Measurements from ENCODE around the gene KIF26A. TPM values are rescaled to one million over a fixed set of nuclear protein-coding genes. Genes with fewer than 3 reads are reported as not detected.

The KIF26A gene
- total RNA-seq, 1 experiment from 2014 or later, result 68.2 TPM

DNA sequence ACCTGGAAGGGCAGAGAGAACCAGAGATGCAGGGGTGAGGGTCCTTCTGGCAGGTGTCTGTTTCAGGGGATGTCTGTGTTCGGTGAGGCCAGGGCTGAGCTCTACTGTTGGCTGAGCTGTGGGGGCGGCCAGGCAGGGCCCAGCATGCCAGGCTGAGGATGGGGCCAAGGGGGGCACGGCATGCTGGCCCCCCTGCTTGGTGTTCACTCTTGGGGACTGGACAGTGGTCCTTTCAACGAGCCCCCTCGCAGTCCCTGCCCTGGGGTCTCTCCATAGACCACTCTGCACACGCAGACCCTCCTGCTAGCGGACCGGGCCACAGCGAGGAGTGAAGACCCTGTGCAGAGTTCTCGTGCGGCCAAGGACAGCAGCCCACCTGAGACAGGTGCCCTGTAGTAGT, 56.3 kb downstream of the KIF26A start:
- Histone ChIP-seq H3K27ac (no peak overlapping the region), H3K4me3 (no peak overlapping the region), H3K4me1 (peaks cover 17% of the 10 kb centered on the region), H3K27me3 (no peaks in the 10 kb centered on the region), H3K9me3 (replicated peaks) (no peaks in the 10 kb centered on the region), H3K36me3 (no peaks in the 10 kb centered on the region)
- no peak for DNase-seq

DNA sequence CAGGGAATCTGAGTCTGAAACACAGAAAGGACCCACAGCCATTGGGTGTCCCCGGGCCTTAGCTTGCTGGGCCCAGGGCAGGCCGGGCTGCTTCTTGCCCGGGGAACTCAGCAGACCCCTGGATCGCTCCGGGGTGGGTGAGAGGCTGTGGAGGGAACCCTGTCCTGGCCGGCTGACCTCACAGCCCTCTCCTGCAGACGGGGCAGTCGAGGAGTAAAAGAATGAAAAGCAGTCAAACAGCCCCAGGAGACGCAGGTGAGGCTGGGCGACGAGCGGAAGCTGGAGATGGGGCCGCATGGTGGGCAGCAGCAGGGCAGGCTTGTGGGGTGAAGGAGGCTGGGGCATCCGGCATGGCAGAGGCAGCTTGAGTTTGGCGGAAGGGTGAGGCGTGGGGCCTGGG, 57.0 kb downstream of the KIF26A start:
- Histone ChIP-seq H3K27me3 (no peaks in the 10 kb centered on the region), H3K9me3 (replicated peaks) (no peaks in the 10 kb centered on the region), H3K27ac (peak overlapping the region; percentile 65; the same call in 1 of the 2 replicates)

DNA sequence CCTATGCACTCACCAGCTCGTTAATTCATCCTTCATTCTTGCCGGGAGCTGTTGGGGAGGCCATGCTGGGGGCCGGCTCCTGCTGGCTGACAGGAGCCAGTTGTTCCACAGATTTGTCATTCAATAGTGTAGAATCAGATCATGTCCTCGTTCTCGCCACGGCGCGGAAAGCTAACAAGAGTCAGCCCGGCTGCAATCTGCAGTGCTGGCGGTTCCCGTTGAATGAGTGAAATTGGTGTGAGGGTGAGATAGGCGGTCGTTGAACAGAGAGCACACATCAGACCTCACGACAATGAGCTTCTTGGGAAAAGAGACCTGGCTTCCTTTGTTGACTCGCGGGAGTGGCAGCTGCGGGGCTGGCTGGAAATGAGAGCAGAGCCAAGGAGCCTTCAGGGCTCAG, 57.5 kb downstream of the KIF26A start:
- Histone ChIP-seq H3K9me3 (replicated peaks) (no peaks in the 10 kb centered on the region), H3K4me1 (peaks cover 21% of the 10 kb centered on the region), H3K27ac (peak overlapping the region; percentile 65), H3K36me3 (no peaks in the 10 kb centered on the region), H3K27me3 (no peaks in the 10 kb centered on the region), H3K4me3 (peak overlapping the region; percentile 46)
- peak; percentile 50 to 71 for DNase-seq

More for the DNA sequence above, 57.0 kb downstream of the KIF26A start:
- H3K4me1 ChIP-seq, result peaks cover 17% of the 10 kb centered on the region
- no peaks in the 10 kb centered on the region for H3K36me3 ChIP-seq
- no peak for DNase-seq
- H3K4me3 ChIP-seq, result peak overlapping the region; percentile 46

DNA sequence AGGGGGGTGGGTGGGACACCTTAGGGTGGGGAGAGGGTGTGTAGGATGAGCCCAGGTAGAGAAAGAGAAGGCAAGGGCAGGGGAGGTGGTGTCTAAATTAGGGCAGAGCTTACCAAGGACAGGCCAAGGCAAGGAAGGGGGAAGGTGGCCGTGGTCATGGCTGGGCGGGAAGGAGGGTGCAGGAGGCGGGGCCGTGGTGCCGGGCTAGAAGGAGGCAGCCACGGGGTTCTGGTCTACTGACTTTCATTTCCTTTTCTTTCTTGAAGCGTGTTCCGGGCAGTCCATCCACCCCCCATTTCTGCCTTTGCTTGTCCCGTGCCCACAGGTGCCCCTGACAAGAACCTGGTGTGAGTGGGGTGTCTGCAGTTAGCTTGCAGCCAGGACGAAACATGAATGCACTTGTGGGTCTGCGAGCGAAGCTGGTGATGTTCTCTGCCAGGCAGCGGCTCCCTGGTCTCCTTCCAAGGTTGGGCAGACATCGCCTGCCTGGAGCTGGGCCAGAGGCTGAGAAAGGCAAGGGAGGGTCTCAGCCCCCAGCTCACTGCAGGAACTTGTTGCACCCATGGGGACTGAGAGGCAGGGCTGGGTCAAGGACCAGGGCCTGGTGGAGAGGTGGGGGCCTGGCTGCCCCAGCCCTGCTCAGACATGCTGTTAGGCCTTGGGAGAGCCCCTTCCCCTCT, 58.2 kb downstream of the KIF26A start:
- Histone ChIP-seq H3K27me3 (no peaks in the 10 kb centered on the region), H3K27ac (peak overlapping the region; percentile 65; the same call in 1 of the 2 replicates), H3K9me3 (replicated peaks) (no peaks in the 10 kb centered on the region)

DNA sequence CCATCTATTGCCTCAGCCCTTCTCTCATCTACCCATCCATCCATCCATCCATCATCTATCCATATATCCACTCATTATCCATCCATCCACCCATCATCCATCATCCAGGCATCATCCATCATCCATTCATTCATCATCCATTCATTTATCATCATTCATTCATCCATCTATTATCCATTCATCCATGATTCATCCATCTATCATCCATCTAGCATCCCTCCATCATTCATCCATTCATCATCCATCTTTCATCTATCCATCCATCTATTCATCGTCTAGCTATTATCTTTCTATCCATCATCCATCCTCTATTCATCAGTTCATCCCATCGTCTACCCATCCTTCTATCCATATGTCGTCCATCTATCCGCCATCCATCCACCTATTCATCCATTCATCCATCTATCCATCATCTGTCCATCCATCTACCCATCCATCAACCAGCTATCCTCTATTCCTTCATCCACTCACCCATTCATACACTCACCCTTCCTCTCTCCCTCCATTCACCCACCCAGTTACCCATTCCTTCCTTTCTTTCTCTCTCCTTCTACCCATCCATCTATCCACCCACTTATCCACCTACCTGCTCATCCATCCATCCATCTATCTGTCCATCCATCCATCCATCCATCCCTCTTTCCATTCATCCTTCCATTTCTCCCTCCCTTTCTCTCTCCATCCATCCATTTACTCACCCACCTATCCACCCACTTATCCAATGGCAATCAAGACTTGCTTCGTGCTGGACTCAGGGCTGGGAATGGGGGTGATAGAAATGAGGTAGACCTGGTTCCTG, 59.3 kb downstream of the KIF26A start:
- no peaks in the 10 kb centered on the region for H3K27me3 ChIP-seq
- H3K4me1 ChIP-seq, result peaks cover 39% of the 10 kb centered on the region
- H3K4me3 ChIP-seq, result no peak overlapping the region
- no peak for DNase-seq
- H3K9me3 ChIP-seq (replicated peaks), result no peaks in the 10 kb centered on the region
- H3K36me3 ChIP-seq, result no peaks in the 10 kb centered on the region
- no peak overlapping the region for H3K27ac ChIP-seq

More for the DNA sequence above, 58.2 kb downstream of the KIF26A start:
- no peak for DNase-seq
- Histone ChIP-seq H3K36me3 (no peaks in the 10 kb centered on the region), H3K4me3 (peak overlapping the region; percentile 46; the same call in 1 of the 2 replicates), H3K4me1 (peaks cover 28% of the 10 kb centered on the region)

DNA sequence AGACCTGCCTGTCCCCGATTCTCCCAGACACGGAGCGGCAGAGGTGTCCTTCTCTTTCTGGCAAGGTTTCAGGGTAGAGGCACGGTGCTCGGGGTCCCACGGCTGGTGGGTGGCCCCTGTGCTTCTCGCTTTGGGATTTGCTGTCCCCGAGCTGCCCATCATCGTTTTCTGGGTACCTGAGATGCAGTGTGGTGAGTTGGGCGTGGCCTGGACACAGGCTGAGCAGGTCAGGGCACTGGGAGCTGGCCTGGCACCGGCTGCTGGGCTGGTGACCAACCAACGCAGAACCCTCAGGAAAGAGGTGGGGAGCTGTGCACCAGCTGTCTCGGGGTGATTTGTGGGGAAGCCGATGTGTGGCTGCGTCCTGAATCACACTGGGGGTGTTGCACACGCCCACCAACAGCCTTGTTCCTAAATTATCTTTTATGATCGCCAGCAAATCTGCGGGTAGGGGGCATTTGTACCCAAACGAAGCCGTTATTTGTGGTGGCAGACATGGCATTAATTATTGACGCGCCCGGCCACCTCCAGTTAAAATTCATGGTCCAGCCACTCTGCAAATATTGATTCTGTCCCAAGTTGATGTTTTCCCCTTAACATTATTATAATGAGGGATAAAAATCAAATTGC, 61.0 kb downstream of the KIF26A start:
- Histone ChIP-seq H3K4me3 (no peak overlapping the region), H3K36me3 (no peaks in the 10 kb centered on the region), H3K27ac (no peak overlapping the region), H3K27me3 (no peaks in the 10 kb centered on the region), H3K9me3 (replicated peaks) (no peaks in the 10 kb centered on the region), H3K4me1 (peaks cover 46% of the 10 kb centered on the region)
- DNase-seq, result no peak

DNA sequence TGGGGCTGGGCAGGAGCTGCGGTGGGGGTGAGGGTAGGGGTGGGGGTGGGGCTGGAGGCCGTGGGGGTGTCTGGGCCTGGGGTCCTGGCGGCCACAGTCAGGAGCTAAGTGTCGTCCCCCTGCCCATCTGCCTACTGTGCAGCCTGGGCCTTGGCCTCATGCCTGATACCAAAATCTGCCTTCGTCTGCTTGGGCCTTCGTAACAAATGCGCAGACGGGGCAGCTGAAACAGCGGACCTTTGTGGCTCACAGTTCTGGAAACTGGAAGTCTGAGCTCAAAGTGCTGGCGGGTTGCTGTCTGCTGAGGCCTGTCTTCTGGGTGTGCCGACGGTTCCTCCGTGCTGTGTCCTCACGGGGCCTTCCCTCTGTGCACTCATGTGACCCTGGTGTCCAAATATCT, 61.7 kb downstream of the KIF26A start:
- H3K27ac ChIP-seq, result no peak overlapping the region
- no peak overlapping the region for H3K4me3 ChIP-seq
- no peaks in the 10 kb centered on the region for H3K9me3 ChIP-seq (replicated peaks)
- no peaks in the 10 kb centered on the region for H3K36me3 ChIP-seq
- H3K4me1 ChIP-seq, result peaks cover 46% of the 10 kb centered on the region
- H3K27me3 ChIP-seq, result no peaks in the 10 kb centered on the region
- no peak for DNase-seq

DNA sequence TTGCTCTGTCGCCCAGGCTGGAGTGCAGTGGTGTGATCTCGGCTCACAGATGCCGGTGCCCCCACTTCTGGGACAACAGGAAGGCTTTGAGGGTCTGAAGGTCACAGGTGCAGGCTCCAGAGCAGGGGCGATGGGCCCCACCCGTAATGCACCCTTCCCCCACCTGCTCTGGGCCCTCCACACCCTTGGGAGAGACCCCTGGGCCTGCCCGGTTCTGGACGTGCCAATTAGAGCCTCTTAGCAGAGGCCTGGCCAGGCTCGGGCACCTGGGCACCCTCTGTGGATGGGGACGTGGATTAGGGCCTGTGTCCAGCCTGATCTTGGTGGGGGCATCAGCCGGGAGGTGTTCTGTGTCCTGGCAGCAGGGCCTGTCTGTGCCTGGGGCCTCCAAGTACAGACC, 62.2 kb downstream of the KIF26A start:
- DNase-seq, result no peak
- no peaks in the 10 kb centered on the region for H3K27me3 ChIP-seq
- no peak overlapping the region for H3K27ac ChIP-seq
- H3K4me3 ChIP-seq, result no peak overlapping the region
- H3K4me1 ChIP-seq, result peaks cover 43% of the 10 kb centered on the region
- no peaks in the 10 kb centered on the region for H3K9me3 ChIP-seq (replicated peaks)
- H3K36me3 ChIP-seq, result no peaks in the 10 kb centered on the region

DNA sequence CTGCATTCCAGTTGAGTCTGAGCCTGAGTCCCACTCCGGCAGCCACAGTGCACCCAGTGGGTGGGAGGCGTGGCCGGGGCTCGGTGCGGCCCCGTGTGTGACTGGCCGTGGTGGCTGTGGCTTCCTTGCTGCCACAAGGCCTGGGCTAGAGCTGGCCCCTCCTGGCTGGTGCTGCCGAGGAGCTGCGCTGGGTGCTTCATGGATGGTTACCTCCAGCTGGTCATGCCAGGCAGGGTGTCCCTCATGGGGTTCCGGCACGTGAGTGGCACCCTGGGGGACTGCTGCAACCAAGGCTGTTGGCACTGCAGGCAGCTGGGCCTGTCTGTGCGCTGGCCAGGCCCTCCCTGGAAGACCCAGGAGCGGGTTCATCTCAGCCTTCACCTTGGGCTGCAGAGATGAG, 62.7 kb downstream of the KIF26A start:
- no peak overlapping the region for H3K4me3 ChIP-seq
- no peak overlapping the region; the same call in 1 of the 2 replicates for H3K27ac ChIP-seq
- no peaks in the 10 kb centered on the region for H3K36me3 ChIP-seq
- no peaks in the 10 kb centered on the region for H3K9me3 ChIP-seq (replicated peaks)
- peaks cover 38% of the 10 kb centered on the region for H3K4me1 ChIP-seq
- no peaks in the 10 kb centered on the region for H3K27me3 ChIP-seq
- no peak for DNase-seq

DNA sequence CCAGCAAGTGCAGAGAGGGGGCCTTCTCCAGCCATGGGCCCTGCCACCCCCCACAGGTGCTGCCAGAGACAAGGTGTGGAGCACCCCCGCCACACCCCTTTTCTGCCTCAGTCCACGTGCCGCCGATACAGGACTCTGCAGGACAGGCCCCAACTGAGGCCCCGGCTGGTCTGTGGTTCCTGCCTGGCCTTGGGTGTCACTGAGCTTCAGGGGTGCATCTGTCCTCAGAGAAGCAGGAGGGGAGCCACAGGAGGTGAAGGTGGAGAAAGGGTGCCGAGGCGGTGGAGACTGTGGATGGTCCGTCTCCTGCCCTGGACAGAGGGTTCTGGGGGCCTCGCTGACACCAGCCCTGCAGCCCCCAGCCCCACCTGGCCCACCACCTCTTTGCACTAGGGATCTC, 63.1 kb downstream of the KIF26A start:
- Histone ChIP-seq H3K36me3 (no peaks in the 10 kb centered on the region), H3K27me3 (no peaks in the 10 kb centered on the region), H3K27ac (peak overlapping the region; percentile 56), H3K4me3 (no peak overlapping the region), H3K4me1 (peaks cover 34% of the 10 kb centered on the region), H3K9me3 (replicated peaks) (no peaks in the 10 kb centered on the region)
- DNase-seq, result no peak

DNA sequence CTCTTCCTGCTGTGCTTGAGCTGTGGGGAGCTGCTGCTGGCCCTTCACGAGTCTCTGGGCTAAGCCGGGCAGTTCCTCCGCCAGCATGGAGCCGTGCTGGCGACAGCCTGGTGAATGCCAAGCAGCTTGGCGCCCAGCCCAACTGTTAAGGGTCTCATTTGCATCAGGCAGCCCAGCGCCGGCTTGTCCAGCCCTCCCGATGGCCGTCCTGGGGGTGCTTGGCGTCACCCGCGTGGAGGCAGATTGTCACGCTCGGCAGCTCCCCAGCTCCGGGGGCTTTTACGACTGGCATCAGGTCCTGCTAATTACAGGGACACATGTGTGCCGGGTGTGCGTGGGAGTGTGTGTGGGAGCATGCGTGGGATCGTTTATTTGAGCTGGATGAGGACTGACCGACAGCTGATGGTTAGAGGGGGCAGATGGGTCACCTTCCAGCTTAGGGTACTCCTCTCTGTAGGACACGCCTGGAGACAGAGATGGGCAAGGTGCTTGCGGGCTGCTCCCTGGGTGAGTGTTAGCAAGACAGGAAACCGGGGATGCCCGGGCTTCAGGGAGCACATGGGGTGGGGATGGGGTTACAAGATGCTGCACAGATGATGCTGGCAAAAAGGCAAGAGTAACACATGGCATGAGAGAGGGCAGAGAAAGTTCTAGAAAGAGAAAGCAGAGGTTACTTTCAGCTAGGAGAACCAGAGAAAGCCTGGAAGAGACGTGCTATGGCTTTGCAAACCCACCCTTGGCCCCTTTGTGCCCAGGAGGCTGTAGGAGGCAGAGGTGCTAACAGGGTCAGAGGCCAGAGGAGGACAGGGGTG, 64.1 kb downstream of the KIF26A start:
- Histone ChIP-seq H3K9me3 (replicated peaks) (no peaks in the 10 kb centered on the region), H3K27ac (peak overlapping the region; percentile 56), H3K36me3 (no peaks in the 10 kb centered on the region), H3K4me1 (peaks cover 29% of the 10 kb centered on the region), H3K4me3 (peak overlapping the region; percentile 5; the same call in 1 of the 2 replicates), H3K27me3 (no peaks in the 10 kb centered on the region)
- DNase-seq, result peak; percentile 86 to 90

DNA sequence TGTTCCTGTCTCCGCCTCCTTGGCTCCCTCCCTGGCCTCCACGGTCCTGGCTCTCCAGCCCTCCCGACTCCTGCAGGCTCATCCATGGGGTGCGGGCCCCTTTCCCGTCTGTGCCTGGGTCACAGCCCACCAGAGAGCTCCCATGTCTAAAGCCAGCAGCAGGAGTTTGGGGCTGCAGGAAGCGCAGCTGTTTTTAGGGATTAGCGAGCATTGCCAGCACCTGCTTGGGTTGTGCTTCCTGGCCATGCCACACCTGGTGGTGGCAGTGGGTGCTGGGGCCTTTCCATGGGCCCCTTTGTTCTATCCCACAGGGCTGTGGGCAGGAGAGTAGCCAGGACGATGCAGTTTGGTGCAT, 64.7 kb downstream of the KIF26A start:
- H3K4me1 ChIP-seq, result peaks cover 29% of the 10 kb centered on the region
- H3K27me3 ChIP-seq, result no peaks in the 10 kb centered on the region
- H3K36me3 ChIP-seq, result no peaks in the 10 kb centered on the region
- peak overlapping the region; percentile 56 for H3K27ac ChIP-seq
- H3K9me3 ChIP-seq (replicated peaks), result no peaks in the 10 kb centered on the region
- no peak overlapping the region for H3K4me3 ChIP-seq
- peak; percentile 77 to 90 for DNase-seq

DNA sequence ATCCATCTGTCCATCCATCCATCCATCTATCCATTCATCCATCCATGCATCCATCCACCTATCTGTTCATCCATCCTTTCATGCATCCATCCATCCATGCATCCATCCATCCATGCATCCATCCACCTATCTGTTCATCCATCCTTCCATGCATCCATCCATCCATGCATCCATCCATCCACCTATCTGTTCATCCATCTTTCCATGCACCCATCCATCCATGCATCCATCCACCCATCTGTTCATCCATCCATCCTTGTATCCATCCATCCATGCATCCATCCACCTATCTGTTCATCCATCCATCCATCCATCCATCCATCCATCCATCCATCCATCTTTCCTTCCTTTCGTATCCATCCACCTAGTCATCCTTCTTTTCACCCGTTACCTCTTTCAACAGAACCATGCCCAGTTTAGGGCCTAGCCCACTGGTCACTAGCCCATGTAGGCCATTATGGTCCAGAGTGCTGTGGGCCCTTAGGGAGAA, 66.3 kb downstream of the KIF26A start:
- Histone ChIP-seq H3K4me1 (peaks cover 29% of the 10 kb centered on the region), H3K9me3 (replicated peaks) (no peaks in the 10 kb centered on the region), H3K36me3 (no peaks in the 10 kb centered on the region), H3K27ac (no peak overlapping the region), H3K27me3 (no peaks in the 10 kb centered on the region), H3K4me3 (no peak overlapping the region)
- no peak for DNase-seq

DNA sequence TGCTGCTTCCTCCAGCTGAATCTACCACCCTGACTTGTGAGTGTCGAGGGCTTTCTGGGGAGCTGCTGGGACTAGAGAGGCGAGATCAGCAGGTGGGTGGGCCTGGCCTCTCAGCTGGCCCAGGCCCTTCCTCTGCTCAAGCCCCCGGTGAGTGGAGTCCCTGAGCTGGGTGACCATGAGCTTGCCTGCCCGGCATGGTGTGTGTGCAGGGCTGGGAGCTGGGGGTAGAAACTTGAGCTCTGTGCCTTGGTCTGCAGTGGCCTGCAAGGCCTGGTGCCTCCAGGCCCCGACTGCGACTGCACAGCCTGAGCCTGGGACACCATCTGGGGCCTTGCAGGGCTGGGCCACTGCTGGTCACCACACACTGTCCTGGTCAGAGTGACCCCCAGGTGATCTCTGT, 67.4 kb downstream of the KIF26A start:
- H3K9me3 ChIP-seq (replicated peaks), result no peaks in the 10 kb centered on the region

More for the DNA sequence above, 67.4 kb downstream of the KIF26A start:
- Histone ChIP-seq H3K27me3 (no peaks in the 10 kb centered on the region), H3K36me3 (no peaks in the 10 kb centered on the region), H3K4me3 (no peak overlapping the region), H3K4me1 (peaks cover 26% of the 10 kb centered on the region), H3K27ac (no peak overlapping the region)
- no peak for DNase-seq

All from SJCRH30 (cell line).